Ishikawa (cell line): ENCODE results near the gene PDE7B.

Experiments used
- CEBPB ChIP-seq: IDR thresholded peaks from 2 replicates; pipeline ENCODE4 v1.6.1; 2012
- CREB1 ChIP-seq: IDR thresholded peaks from 2 replicates; pipeline ENCODE4 v1.6.1; 2012; ENCODE audit warnings: low read depth
- EGR1 ChIP-seq: IDR thresholded peaks from 2 replicates; pipeline ENCODE4 v1.6.1; 2012
- EP300 ChIP-seq: IDR thresholded peaks from 2 replicates; pipeline ENCODE4 v1.6.1; 2012; ENCODE audit warnings: borderline replicate concordance
- FOXM1 ChIP-seq: IDR thresholded peaks from 2 replicates; pipeline ENCODE4 v1.6.1; 2012; ENCODE audit warnings: low read depth, borderline replicate concordance
- MAX ChIP-seq: IDR thresholded peaks from 2 replicates; pipeline ENCODE4 v1.6.1; 2012
- NFIC ChIP-seq: IDR thresholded peaks from 2 replicates; pipeline ENCODE4 v1.6.1; 2012
- RAD21 ChIP-seq: IDR thresholded peaks from 2 replicates; pipeline ENCODE4 v1.6.1; 2012; ENCODE audit warnings: low read depth
- REST ChIP-seq: IDR thresholded peaks from 2 replicates; pipeline ENCODE4 v1.6.1; 2012; ENCODE audit warnings: low read depth, mild to moderate bottlenecking
- TAF1 ChIP-seq: IDR thresholded peaks from 2 replicates; pipeline ENCODE4 v1.6.1; 2012; ENCODE audit warnings: low read depth, mild to moderate bottlenecking
- TCF12 ChIP-seq: IDR thresholded peaks from 2 replicates; pipeline ENCODE4 v1.6.1; 2012; ENCODE audit warnings: low read depth
- TEAD4 ChIP-seq: IDR thresholded peaks from 2 replicates; pipeline ENCODE4 v1.6.1; 2012
- YY1 ChIP-seq: IDR thresholded peaks from 2 replicates; pipeline ENCODE4 v1.6.1; 2012; ENCODE audit warnings: low read depth
- ZBTB7A ChIP-seq: IDR thresholded peaks from 2 replicates; pipeline ENCODE4 v1.6.1; 2012; ENCODE audit warnings: low read depth
- TF ChIP-seq, protein P1 (sequence below): IDR thresholded peaks from 2 replicates; pipeline ENCODE4 v1.6.1; 2012

The PDE7B gene

DNA sequence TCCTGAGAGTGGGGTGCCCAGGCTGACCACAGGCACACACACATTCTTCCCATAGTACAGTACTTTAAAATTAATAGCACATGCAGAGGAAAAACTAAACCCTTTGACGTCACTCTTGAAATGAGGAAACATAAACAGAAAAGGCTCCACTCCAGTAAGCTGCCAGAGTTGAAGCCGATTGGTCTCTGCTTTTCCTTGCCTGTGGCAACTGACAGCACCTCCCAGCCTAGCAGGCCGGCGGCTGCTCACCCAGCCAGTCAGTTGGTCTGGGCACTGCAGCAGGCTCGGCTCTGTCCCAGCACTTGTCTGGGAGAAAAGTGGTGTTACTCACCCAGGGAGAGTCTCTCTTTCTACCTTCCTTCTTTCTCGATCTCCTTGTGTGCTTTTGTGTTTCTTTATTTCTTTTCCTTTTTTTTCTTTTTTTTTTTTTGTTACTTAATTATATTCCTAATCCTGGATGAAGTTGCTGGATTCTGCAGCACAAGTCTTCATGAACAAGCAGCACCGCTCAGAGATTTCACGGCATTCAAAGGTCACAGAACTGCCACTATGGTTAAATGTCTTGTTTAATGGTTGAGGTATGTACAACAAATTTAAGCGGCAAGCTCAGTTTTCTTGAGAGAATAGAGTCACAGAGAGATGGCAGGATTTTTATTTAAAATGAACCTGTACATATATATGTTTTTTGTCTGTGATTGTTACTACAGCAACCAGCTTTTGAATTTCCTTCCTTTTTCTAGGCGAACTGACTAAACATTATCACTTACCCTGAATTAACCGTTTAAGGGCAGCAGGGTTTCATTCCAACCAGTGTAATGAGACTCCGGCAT lies at the start of gene PDE7B:
PDE7B (plus strand) TSS at position 260 of the 830 bp plus-strand sequence.
- TF ChIP-seq TCF12, result no peak
- no peak for TF ChIP-seq TEAD4
- TF ChIP-seq MAX, result no peak
- no peak for TF ChIP-seq EGR1
- TF ChIP-seq TAF1, result no peak; the same call in 1 of the 2 replicates
- no peak for TF ChIP-seq REST
- no peak for TF ChIP-seq CREB1
- no peak for TF ChIP-seq CEBPB
- TF ChIP-seq ZBTB7A, result no peak
- TF ChIP-seq, protein P1, sequence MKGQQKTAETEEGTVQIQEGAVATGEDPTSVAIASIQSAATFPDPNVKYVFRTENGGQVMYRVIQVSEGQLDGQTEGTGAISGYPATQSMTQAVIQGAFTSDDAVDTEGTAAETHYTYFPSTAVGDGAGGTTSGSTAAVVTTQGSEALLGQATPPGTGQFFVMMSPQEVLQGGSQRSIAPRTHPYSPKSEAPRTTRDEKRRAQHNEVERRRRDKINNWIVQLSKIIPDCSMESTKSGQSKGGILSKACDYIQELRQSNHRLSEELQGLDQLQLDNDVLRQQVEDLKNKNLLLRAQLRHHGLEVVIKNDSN, result no peak
- no peak for TF ChIP-seq RAD21
- TF ChIP-seq FOXM1, result no peak
- no peak for TF ChIP-seq NFIC
- no peak for TF ChIP-seq YY1
- TF ChIP-seq EP300, result no peak

DNA sequence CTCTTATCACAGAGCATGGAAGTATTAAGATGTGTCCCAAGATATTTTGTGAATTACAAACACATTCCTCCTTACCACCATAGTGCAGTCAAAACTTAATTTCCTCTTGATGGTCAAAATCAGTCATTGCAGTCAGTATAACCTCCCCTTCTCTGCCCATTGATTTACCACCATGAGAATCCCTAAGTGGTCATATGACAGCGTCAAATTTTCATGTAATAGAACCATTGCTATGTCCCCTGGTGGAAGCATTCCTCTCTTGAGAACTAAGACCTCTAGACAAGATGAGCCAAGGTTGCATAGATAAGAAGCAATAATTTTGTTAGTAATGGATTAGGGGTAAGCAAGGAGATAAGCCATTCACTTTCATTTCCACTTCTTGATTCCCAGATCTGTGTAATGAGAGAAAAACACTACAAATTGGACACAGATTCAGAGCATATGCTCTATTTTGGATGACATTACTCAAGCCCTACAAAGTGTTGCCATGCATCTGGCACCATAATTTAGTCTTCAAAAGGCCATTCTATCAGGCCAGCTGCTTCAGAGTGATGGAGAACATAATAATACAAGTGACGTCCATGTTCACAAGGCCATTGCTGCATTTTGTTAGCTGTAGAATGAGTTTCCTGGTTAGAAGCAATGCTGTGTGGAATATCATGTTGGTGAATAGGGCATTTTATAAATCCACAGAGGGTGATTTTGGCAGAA lies 49.6 kb upstream of the PDE7B start:
- TF ChIP-seq FOXM1 (no peak), EP300 (no peak), YY1 (no peak), MAX (no peak), EGR1 (no peak), ZBTB7A (no peak), REST (no peak), TEAD4 (no peak), CEBPB (no peak), CREB1 (no peak), TCF12 (no peak), TAF1 (no peak), RAD21 (no peak), NFIC (no peak)
- TF ChIP-seq, protein P1, result no peak

- TF ChIP-seq, protein P1, result no peak
- TF ChIP-seq EP300 (no peak), TAF1 (no peak), RAD21 (no peak), FOXM1 (no peak), ZBTB7A (no peak), NFIC (no peak), EGR1 (no peak), CREB1 (no peak), YY1 (no peak), MAX (no peak), TEAD4 (no peak), TCF12 (no peak), REST (no peak), CEBPB (no peak)
These were observed 41.0 kb upstream of the PDE7B start for GRCh38 chr6:135810486-135810885.
